A204.1 (cell line): ENCODE measurements around the gene PF4V1.
"Not testable (repeated sequence)": the region's sequence is repeated elsewhere in the genome, so short reads cannot be mapped to it uniquely, and the experiment has no call there.

Experiments used
- FAIRE-seq: peaks from 2 replicates; lab custom pipeline; 2012; peaks lifted over from hg19 to GRCh38; lab: Jason Lieb, UNC

The PF4V1 gene

DNA sequence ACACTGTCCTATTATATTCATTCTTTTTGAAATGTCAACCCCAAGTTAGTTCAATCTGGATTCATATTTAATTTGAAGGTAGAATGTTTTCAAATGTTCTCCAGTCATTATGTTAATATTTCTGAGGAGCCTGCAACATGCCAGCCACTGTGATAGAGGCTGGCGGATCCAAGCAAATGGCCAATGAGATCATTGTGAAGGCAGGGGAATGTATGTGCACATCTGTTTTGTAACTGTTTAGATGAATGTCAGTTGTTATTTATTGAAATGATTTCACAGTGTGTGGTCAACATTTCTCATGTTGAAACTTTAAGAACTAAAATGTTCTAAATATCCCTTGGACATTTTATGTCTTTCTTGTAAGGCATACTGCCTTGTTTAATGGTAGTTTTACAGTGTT is 17.7 kb downstream of the PF4V1 start:
- FAIRE-seq: no peak

DNA sequence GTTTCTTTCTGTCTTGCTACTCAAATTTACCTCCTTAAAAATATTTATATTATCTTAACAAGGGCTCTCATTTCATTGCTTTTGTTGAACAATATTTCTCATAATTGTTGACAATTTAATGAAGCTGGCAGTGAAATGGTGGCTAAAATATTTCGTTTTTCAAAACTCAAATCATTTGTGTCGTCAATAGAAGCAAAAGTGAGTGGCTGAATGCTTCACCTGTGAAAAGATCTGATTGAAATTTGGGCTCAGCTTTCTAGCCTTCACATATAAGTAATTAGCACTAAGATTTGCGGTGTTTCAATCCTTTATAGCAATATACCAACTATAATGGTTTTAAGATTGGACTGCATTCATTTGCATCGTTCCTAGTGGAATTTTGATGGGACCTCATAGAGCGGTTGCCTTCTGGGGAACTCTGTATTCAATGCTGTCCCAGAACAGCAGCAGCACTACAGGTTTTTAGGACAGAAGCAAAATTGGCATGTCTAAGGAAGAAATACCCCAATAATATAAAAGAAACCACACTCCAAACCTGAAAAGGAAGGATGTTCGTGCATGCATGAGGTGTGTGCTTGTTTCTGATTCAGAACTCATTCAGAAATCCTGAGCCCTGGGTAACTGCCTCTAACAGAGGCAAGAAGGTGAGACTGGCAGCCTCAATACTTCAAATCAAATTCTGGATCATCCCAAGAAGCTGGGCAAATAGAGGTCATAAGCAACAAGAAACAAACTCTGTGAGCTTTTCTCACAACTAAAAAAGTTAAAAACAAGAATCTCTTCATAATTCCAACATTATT is 18.6 kb downstream of the PF4V1 start:
- FAIRE-seq: no peak

DNA sequence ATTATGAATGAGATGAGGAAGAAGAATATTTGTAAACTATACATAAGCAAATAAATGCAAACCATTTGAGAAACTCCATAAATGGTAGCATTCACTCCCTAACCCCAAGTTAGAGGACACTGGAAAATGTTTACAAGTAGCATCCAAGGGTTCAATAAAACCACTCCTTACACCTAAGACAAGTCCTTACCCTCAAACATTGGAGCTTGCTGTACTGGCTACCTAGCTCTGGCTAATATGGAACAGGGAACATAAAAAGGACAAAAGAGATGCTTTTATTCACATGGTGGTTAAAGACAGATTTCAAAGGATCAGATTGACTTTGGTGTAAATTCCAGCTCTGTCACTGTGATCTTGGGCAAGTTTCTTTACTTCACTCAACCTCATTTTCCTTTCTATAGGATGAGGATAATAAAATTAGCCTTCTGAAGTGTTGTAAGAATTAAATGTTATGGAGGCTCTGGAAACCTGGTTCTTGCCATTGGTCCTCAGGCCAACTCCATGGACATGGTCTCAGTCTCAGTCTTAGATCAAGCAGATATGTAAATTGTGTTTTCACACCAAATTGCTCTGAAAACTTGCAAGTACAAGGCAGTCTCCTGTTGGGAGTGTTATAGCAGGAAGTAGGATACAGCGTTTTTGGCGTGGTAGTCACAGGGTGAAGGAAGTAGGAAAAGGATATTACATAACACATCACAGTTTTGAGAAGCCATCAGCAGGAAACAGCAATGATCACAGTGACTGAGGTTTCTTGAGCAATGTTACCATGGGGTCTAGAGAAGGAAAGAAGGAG is 19.4 kb downstream of the PF4V1 start:
- no peak for FAIRE-seq

DNA sequence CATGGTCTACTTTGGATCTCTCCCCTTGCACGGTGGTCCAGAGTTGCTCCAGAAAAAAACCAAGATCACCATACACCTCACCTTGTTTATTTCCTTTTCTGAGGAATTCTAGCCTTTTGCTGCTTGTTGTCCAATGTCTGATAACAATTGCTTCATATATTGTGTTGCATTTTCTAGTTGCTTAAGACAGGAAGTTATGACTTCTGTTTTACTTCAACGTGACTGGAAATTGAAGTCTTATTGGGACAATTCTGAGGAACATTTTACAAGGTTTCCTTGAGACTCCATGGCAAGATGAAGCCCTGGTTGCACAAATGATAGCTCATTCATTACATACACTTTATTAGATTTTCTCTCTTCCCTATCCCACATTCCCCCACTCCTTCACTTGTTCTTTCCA is 21.3 kb downstream of the PF4V1 start:
- FAIRE-seq: no peak

DNA sequence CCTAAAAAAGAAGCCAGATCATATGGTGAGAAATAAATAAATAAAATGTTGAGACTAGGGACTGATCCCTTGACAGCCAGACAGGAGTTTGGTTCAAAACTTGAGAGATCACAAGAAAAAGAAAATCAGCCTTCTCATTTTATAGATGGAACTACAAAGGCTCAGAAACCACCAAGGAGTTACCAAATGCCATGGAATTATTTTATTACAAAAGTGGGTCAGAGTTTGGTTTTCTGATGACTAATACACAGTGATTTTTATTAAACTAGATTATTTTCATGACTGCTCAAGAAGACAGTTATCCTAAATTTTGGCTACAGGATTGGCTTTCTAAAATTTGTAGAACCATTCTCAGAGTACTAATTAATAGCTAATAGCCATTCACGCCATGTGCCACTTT is 22.3 kb downstream of the PF4V1 start:
- no peak for FAIRE-seq

DNA sequence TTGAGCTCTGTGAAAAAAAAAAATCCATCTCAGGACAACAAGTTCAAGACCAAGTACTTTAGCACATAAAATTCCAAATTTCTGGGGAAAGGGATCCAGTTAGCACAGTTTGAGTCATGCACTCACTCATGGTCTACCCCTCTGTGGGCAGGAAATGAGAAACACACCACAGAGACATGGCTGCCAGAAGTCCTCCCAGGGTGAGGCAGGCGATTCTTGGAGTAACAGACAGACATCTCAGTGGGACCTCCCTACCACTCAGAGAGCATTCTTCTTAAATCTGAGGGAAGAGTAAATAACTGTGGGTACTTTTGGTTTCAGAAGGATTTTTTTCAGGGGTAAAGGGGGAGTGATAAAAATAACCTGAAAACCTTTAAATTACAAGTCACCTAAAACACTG is 30.2 kb downstream of the PF4V1 start:
- FAIRE-seq: no peak

DNA sequence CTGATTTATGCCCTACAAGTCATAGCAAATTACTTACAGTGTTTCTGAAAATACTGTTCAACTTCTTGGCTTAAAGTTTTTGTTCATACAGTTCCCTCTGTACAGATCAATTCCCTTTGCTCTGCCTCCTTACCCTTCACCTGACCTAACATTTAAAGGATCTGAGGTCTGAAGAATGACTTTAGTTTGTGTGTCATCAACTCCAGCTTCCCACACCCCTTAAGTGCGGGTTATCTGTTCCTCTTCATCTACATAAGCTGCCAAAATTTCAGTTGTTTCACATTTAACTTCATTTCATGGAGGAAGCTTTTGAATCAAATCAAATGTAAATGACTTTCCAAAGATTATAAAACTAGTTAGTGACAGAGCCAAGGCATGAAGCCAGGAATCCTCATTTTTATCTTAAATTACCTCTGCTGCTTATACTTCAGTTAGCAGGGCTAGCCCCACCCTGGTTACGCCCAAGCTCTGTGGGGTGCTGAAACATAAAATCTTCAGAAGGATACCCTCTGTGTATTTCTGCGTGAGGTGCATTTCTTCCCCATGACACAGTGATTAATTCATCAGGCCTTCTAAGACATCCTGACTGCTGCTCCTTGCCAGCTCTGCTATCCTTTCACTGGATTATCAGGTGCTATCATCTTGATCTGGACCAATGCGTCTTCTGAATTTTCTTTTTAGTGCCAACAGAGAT is 32.6 kb downstream of the PF4V1 start:
- FAIRE-seq: no peak

DNA sequence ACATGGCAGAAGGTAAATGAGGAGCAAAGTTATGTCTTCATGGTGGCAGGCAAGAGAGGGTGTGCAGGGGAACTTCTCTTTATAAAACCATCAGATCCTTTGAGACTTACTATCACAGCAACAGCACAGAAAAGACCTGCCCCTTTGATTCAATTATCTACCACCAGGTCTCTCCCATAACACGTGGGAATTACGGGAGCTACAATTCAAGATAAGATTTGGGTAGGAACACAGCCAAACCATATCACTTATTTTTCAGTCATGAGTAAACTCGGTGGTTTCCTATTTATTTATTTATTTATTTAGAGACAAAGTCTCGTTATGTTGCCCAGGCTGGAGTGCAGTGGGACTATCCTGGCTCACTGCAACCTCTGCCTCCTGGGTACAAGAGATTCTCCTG is 38.2 kb downstream of the PF4V1 start:
- no peak for FAIRE-seq

DNA sequence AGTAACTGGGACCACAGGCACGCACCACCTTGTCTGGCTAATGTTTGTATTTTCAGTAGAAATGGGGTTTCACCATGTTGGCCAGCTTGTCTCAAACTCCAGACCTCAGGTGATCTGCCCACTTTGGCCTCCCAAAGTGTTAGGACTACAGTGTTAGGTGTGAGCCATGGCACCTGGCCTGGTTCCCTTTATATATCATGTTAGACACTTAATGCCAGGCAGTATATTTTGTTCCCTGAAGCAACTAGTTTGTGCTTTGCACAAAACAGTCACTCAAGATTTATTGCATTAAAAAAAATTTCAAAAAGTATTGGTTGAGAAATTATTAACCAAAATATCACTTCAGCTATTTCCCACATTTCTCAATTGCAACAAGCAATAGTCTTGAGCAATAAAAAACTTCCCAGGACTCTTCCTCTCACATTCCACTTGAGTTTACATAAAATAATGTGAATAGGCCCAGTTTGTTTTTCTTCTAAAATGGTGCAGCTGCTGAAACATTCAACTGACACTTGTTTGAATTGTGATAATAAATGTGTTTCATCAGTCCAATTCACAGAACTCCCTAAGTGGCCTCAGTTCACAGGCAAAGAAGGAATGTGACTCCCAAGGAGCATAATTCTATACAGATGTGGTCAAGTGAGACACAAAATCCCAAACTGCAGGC is 38.8 kb downstream of the PF4V1 start:
- no peak for FAIRE-seq

DNA sequence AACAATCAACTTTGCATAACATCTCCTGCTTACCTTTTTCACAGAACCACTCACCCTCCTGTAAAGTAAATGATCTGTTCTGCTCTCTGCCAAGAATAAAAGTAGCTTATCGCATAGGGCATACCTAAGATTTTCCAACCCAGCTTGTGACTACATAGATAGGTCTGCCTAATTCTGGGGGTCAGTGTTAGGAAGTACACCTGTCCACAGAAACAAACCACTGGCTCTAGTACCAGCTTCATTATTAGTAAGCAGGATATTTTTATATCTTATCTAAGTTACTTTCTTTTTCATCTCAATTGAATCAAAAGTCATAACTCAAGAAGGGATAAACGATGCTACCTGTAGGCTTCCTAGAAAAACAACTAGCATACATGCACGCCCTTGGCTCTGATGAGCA is 39.9 kb downstream of the PF4V1 start:
- no peak for FAIRE-seq

DNA sequence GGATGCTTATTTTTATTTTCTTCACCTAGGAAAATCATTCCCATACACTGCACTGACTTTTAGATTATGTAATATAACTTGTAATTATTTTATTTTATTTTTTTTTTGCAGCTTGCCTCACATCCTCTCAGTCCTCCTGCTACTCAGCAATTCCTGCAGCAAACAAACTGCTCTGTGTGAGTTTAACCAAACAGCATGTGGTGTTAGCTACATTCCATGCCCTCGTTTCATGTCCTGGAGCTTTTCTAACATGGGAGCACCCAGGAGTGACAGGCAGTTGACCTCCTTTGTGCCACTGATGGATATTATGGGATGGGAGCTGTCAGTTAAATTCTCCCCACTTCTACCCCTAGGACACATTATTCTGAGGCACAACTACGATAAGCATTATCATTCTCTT is 40.9 kb downstream of the PF4V1 start:
- FAIRE-seq: no peak

DNA sequence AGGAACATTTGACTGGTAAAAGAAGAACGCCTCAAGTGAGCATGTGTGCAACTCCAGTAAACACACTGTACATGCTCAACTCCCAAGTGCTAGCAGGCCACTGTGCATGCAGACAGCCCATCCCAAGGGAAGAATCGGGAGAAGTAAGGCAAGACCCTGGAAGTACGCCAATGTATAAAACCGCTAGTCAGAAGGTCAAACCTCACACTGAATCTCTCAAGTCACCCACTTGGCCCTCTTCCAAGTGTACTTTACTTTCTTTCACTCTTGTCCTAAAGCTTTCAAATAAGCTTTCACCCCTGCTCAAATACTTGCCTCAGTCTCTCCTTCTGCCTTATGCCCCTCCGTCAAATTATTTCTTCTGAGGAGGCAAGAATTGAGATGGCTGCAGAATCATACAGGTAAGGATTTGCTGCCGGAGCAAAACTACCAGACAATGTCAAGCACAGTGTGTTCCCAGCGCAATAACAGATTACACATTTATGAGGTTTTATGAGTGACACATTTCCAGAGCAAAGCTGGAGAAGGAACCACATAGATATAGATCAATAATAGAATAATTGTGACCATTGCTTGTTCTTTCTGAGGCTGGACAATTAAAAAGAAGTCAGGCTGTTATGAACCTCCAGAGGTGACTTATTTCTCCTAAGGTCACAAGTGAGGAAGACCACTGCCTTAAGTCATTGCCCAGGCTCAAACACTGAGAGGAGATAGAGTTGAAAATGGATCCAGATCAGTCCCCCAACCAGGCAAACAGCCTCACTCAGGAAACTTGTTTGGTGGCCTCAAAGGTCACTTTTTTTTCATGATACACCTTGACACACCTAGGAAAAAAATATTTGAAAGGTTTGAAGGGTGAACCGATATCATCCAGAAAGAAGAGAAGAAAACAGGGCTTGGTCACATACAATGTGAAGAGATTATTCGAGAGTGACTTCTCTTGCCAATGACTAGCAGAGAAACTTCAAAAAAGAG is 42.4 kb downstream of the PF4V1 start:
- FAIRE-seq: no peak

DNA sequence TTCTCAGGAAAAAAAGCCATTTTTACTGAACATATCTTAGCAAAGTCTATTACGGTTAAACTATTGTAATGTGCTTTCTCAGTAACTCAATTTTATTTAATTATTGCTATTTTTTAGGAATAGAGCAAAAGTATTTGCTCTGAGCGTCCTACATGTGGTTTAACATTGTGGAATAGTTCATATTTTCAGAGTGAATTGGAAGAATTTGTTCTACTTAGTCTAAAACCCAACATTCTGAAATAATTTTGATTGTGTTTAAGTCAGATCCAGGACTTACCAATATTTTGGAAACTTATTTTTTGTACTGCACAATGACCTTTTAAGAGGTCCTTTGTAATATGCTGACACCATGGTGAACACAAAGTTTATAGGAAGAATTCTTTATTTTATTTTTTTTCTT is 43.3 kb downstream of the PF4V1 start:
- FAIRE-seq: no peak

DNA sequence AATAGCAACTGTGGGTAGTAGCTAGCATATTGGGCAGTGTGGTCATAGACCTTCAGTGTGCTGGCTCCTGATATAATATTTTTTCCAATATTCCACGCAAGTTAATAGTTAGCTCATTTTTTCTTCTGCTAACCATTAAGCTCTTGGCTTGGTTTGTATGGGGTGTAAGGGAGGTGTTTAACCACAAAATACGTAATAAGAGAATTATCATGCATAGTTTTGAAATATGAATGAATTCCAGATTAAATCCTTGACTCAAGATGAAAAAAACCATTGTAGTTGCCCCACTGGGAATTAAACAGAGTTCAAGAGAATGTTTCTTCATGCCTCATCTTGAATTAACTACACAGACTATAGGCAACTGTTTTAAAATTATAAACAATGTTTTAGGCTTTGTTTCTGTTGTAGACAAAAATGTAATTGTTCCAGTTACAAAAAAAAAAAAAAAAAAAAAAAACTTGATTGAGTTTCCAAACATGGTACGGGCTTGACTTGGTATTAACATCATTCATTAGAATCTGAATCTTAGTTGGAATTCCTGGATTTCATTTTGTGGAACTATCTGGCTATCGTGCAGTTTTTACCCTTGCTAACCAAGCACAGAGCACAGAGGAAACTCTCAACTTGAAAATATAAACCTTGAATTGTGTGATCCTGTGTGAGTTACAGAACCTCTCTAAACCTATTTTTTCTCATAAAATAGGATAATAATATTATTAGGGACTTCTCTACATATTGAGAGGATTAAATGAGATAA is 44.5 kb downstream of the PF4V1 start:
- FAIRE-seq: no peak

DNA sequence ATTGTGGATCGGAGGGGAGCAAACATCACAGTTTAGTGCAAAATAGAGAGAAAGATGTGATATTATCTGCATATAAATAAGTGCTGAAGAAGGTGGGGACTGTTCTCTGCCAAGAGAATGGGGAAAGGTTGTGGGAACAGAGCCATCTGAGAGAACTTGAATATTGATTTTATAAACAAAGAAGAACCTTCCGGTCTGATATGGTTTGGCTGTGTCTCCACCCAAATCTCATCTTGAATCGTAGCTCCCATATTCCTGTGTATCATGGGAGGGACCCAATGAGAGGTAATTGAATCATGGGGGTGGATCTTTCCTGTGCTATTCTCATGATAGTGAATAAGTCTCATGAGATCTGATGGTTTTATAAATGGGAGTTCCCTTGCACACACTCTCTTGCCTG is 46.2 kb downstream of the PF4V1 start:
- FAIRE-seq: not testable (repeated sequence)

DNA sequence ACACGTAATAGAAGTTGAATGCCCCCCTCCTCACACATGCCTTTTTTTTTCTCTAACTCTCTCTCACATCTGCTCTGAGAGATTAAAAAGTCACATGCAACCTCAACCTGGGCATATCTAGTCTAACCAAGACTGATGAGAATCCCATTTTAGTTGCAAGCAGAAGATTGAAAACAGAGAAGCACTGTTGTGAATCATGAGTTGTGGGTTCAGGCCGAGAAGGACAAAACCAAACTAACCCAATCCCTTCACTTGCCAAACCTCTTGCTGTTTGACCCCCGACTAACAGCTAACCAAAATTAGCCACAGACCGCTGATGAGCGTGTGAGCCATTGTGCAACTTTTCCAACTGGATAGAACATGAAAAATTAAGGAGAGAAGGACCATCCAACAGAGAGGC is 47.9 kb downstream of the PF4V1 start:
- no peak for FAIRE-seq

DNA sequence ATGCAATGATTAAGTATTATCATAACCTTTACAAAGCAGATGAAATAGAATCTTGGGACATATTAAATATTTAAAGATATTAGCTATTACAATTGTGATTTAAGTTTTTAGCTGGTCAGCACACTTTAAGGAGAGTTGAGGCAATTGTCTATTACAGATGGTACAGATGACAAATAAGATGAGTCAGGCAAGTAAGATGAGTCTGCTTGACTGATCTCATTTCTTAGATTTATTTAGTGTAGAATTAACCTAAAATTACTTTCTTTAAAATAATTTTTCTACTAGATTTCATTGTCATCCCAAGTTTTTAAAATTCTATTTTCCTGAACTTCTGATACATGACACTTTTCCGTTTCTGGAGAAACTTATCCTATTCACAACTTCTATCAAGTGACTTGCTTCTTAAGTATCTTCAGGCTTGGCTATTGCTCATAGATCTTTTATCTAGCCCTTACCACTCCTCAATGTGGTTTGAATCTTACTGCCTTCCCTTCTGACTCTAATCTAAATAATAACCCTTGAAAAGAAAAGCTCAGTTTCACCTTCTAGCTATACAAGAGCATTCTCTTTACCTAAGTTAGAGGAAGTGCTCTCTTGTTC is 49.0 kb downstream of the PF4V1 start:
- FAIRE-seq: no peak

DNA sequence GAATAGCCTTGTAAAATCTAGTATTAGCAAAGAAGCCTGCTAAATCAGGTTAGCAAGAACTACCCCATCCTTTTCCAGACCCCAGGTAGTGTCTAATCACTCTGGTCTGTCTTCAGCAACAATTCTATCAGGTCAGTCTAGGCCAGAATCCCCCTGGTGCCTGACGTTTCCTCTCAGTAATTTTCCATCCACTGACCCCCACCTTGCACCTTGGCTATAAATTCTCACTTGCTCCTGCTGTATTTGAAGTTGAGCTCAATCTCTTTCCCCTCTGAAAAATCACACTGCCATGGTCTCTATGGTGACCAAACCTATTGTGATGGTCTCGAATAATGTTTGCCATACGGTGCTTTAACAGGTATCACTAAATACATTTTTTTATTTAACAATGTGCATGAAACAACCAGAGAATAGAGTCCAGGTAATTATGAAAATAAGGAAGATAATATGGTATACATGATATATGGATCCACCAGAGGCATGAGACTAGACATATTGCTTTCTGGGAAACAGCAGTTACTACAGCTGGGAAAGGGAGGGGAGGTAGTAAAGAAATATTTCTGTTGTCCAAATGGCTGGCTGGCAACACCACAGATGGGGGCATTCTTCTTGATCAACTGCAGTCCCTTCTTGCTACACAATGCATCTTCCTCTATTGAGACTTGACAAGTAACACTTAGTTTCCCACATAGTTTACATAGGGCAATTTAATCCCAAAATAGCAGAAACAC is 49.9 kb downstream of the PF4V1 start:
- no peak for FAIRE-seq
